NCI-H2081 (cell line): ENCODE measurements around the gene FBN3.
"Not testable (repeated sequence)": the region's sequence is repeated elsewhere in the genome, so short reads cannot be mapped to it uniquely, and the experiment has no call there.

Source experiments
- DNase-seq, 2 experiments: peaks; one replicate each; lab custom pipeline; 2025; lab: John Stamatoyannopoulos, UW

The FBN3 gene

DNA sequence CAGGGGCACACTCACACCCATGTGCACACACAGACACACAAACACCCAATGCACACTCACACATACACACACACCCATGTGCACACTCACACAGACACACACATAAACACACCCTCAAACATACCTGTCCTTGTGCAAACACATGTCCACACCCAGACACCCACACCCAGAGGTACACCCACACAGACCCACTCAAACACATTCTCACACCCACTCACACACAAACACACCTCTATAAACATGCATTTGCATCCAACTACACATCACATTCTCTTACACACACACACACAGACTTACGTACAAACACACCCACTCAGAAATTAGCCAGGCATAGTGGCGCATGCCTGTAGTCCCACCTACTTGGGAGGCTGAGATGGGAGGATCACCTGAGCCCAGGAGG, 31.4 kb downstream of the FBN3 start:
- no peak for DNase-seq

GRCh38 chr19:8116437-8117293, 32.7 kb downstream of the FBN3 start:
- DNase-seq: no peak

- DNase-seq: no peak
Measured at GRCh38 chr19:8115805-8116396, 33.5 kb downstream of the FBN3 start.

DNA sequence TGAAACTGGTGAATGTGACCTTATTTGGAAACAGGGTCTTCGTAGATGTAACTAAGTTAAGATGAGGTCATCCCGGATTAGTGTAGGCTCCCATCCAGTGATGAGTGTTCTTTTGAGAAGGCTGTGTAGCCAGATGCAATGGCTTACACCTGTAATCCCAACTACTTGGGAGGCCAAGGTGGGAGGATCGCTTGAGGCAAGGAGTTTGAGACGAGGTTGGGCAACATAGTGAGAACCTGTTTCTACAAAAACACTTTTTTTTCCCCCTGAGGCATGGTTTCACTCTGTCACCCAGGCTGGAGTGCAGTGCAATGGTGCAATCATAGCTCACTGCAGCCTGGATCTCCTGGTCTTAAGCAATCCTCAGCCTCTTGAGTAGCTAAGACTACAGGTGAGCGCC, 36.4 kb downstream of the FBN3 start:
- no peak for DNase-seq

DNA sequence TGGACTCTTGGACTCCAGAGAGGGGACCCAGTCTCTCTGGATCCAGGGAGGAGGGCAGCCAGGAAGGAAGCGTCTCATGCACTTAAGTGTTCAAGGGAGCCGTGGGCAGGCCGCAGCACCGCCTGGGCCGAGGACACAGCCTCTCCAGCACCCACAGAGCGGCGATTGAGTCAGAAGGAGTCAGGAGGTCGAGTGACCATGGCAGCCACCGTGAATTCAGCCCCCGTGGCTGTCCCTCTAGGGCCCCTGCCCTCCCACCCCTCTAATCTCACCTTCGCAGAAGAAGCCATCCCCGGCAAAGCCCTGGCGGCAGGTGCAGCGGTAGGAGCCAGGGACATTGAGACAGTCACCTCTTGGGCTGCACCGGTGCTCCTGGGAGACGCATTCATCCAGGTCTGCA, 38.0 kb downstream of the FBN3 start:
- DNase-seq: no peak

DNA sequence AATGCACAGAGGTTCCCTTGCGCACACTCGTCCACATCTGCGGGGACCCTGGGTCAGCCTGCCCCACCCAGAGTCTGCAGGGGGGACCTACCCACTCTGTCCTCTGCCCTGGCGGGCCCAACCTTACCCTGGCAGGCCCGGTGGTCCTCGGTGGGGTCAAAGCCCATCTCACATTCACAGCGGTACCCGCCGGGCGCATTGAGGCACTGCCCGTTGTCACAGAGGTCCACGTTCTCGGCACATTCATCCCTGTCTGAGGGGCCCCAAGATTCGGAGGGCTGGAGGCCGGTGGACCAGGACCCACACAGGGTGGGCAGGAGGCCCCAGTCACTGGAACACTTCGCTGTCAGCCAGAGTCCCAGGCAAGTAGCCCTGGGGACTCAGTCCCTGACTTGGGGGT, 38.5 kb downstream of the FBN3 start:
- DNase-seq: no peak

GRCh38 chr19:8109890-8110662, 39.3 kb downstream of the FBN3 start:
- no peak for DNase-seq

GRCh38 chr19:8109455-8109854, 39.9 kb downstream of the FBN3 start:
- DNase-seq: no peak

- no peak for DNase-seq
Measured at GRCh38 chr19:8108560-8109445, 40.6 kb downstream of the FBN3 start.

DNA sequence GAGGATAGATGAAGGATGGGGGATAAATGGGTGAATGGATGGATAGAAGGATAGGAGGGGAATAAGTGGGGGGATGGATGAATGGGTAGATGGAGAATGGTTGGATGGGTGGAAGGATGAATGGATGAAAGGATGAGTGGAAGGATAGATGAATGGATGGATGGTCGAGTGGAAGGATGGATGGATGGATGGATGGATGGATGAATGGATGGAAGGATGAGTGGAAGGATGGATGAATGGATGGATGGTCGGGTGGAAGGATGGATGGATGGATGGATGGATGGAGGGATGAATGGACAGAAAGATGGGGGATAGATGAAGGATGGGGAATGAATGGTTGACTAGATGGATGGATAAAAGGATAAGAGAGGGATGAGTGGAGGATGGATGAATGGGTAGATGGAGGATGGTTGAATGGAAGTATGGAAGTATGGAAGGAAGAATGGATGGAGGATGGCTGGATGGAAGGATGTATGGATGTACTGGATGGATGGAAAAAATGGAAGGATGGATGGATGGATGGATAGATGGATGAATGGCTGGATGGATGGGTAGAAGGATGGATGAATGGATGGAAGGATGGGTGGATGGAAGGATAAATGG, 42.0 kb downstream of the FBN3 start:
- DNase-seq: no peak

DNA sequence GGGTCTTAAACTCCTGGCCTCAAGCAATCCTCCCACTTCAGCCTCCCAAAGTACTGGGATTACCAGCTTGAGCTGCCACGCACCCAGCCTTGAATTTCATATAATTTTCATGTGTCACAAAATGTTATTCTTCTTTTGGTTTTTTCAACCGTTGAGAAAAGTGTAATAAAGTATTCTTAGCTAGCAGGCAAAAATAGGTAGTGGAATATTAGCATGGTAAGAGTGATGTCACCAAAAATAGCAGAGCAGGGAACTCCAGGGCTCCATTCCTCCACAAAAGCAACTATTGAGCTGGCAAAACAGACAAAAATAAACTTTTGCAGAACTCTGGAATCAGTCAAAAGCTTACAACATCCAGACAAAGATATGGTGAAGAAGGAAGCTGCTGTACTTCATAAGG, 43.9 kb downstream of the FBN3 start:
- DNase-seq: no peak

GRCh38 chr19:8101910-8102309, 47.5 kb downstream of the FBN3 start:
- DNase-seq: not testable (repeated sequence)

- DNase-seq: no peak
Measured at GRCh38 chr19:8101311-8101710, 48.1 kb downstream of the FBN3 start.

DNA sequence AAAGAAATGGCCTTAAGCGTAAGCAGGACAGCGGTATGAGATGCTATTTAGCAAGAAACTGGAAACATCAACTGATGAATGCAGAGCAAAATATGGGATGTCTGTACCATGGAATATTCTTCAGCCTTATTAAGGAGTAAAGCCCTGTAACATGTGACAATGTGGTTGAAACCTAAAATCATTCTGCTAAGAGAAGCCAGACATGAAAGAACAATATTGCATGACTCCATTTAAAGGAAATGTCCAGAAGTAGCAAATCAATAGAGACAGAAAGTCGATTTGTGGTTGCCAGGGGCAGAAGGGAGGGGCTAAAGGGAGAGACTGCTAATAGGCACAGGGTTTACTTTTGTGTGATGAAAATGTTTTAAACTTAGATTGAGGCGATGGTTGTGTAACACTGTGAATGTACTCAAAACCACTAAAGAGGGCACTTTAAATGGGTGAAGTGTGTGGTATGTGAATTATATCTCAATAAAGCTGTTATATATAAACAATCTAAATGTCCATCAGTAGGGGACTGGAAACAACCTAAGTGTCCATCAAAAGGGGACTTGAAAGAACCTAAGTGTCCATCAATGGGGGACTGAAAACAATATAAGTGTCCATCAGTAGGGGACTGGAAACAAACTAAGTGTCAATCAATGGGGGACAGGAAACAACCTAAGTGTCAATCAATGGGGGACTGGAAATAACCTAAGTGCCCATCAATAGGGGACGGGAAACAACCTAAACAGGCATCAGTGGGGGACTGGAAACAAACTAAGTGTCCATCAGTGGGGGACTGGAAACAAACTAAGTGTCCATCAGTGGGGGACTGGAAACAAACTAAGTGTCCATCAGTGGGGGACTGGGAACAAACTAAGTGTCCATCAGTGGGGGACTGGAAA, 51.5 kb downstream of the FBN3 start:
- DNase-seq: no peak

DNA sequence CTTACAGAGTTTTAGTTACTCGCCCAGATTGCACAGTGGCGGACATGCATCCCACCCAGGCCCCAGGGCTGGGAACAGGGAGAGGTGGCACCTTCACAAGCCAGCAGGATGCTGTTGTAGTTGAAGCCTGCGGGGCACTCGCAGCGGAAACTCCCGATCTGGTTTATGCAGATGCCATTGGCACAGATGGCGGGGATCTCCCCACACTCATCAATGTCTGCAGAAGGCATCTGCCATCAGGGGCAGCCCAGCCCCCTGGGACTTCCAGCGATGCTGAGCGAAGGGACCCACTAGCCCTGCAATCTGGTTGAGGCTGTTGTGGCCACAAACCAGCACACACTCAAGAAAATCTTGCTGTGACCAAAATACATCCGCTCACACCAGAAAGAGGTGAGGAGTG, 52.2 kb downstream of the FBN3 start:
- no peak for DNase-seq

- no peak for DNase-seq
Measured at GRCh38 chr19:8096071-8096470, 53.3 kb downstream of the FBN3 start.

GRCh38 chr19:8095354-8095886, 54.0 kb downstream of the FBN3 start:
- DNase-seq: no peak

- DNase-seq: no peak
Measured at GRCh38 chr19:8094336-8094735, 55.1 kb downstream of the FBN3 start.

GRCh38 chr19:8093740-8094139, 55.7 kb downstream of the FBN3 start:
- DNase-seq: no peak

DNA sequence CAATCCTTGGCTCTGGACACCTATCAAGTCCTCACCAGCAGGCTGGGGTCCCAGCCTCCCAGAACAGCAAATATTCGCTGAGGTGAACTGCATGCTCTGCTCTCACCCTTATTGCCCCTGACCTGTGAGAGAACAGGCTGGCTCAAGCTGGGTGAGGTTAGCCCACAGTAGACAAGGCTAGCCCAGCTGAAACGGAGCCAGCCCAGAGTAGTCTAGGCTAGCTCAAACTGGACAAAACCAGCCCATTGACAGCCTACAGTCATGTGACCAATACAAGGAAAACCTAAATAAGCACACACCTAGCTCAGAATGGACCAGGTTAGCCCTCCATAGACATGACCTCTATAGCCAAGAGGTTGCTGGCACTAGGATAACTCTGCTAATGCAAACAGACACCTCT, 58.4 kb downstream of the FBN3 start:
- DNase-seq: no peak
